ENCODE measurements around the gene BCAS1.
"Not testable (repeated sequence)": the region's sequence is repeated elsewhere in the genome, so short reads cannot be mapped to it uniquely, and the experiment has no call there.

BCAS1 gene

DNA sequence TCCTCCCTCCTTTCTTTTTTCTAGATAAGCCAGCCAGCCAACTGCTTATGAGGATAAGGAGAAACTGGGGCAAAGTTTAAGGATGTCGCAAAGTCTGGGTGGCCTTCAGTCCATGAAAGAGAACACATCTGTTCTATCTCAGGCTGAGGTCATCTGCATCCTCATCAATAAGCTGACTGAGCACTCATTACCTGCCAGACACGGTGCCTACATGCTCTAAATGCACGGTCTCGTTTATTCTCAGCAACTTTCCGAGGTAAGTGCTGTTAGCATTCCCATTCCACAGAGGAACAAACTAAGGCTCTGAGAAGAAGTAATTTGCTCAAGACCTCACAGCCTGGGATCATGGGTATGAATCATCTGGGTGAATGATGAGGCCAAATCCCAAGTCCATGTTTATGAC lies 133.1 kb downstream of the BCAS1 start:
- TF ChIP-seq, protein P1, sequence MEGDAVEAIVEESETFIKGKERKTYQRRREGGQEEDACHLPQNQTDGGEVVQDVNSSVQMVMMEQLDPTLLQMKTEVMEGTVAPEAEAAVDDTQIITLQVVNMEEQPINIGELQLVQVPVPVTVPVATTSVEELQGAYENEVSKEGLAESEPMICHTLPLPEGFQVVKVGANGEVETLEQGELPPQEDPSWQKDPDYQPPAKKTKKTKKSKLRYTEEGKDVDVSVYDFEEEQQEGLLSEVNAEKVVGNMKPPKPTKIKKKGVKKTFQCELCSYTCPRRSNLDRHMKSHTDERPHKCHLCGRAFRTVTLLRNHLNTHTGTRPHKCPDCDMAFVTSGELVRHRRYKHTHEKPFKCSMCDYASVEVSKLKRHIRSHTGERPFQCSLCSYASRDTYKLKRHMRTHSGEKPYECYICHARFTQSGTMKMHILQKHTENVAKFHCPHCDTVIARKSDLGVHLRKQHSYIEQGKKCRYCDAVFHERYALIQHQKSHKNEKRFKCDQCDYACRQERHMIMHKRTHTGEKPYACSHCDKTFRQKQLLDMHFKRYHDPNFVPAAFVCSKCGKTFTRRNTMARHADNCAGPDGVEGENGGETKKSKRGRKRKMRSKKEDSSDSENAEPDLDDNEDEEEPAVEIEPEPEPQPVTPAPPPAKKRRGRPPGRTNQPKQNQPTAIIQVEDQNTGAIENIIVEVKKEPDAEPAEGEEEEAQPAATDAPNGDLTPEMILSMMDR (conservative IDR thresholded peaks at IDR 0.05; ENCODE audit: control insufficient read depth, insufficient read depth, low read depth, low read length), result no peak
- no peak overlapping the region for H3K4me3 ChIP-seq (ENCODE audit: control insufficient read depth, low read depth, low read length)
- peak; percentile 45 for DNase-seq (ENCODE audit: low read depth)

DNA sequence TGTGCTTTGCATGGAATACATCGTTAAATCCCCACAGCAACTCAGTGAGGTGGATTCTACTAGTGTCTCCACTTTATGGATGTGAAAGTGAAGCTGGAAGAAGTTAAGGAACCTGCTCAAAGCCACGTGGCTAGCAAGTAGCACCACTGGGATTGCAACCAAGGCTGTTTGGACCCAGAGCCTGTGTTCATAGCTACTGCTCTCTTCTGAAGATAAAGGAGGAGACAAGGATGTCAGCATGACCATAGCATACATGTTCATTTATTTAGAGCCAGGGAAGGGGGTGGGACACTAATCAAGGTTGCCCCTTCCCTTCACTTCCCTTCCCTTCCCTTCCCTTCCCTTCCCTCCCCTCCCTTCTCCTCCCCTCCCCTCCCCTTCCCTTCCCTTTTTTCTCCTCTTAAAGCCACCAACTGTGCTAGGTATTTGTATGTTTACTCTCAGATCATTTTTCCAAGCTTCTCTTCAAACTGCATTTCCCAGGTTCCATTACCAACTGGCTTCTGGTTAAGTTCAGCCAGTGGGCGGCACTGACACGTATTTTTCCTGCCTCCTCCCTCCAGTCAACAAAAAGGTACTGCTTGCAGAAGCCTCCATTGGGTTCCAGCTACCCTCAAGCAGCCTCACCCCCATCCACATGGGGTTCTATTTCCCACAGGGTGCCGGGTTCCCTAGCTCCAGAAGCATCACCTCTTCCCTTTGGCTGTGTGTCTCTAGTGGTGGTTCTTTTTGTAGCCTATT lies 134.9 kb downstream of the BCAS1 start:
- H3K4me3 ChIP-seq (ENCODE audit: control insufficient read depth, low read depth, low read length), result no peak overlapping the region
- TF ChIP-seq, protein P1 (conservative IDR thresholded peaks at IDR 0.05; ENCODE audit: control insufficient read depth, insufficient read depth, low read depth, low read length), result no peak
- no peak for DNase-seq (ENCODE audit: low read depth)

DNA sequence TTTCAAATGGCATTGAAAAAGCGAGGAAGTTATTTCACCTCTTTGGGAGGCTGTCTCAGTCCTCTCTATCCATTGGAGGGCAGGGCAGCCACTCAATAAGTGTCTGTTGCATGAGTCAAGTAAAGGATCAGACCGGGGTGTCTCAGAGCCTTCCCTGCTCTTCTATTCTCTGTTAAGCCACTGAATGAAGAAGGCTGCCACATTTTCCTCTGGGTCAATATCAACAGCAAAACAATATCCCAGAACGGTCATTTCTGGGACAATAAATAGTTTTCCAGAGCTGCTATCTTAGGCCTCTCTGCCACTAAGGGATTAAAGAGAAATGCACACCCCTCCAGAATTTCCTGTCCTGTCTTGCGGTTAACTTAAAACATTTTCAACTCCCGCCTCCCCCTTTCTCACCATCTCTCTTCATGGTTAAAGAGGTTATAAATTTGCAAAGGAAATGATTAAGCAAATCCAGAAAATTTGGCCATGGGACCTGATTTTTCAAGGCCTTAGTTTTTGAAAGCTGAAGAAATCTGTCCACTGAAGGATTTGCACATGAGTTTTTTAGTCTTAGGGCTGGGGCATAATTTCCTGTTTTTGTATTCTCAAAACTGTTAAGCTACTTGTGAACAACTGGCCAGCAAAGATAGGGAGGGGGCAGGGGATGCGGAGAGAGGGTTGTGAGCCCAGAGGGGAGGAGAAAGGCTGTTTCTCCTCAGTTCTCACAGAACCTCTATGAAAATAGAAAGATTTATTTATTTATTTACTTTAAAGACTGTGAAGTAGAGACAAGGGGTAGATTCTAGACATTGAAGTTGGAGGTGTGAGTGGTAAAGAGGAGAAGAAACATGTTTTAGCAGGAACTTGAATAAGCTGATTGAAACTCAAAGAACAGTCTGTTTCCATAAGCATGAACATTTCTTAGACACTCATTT lies 135.7 kb downstream of the BCAS1 start:
- TF ChIP-seq, protein P1 (conservative IDR thresholded peaks at IDR 0.05; ENCODE audit: control insufficient read depth, insufficient read depth, low read depth, low read length), result no peak
- peak; percentile 86 for DNase-seq (ENCODE audit: low read depth)
- no peak overlapping the region for H3K4me3 ChIP-seq (ENCODE audit: control insufficient read depth, low read depth, low read length)

DNA sequence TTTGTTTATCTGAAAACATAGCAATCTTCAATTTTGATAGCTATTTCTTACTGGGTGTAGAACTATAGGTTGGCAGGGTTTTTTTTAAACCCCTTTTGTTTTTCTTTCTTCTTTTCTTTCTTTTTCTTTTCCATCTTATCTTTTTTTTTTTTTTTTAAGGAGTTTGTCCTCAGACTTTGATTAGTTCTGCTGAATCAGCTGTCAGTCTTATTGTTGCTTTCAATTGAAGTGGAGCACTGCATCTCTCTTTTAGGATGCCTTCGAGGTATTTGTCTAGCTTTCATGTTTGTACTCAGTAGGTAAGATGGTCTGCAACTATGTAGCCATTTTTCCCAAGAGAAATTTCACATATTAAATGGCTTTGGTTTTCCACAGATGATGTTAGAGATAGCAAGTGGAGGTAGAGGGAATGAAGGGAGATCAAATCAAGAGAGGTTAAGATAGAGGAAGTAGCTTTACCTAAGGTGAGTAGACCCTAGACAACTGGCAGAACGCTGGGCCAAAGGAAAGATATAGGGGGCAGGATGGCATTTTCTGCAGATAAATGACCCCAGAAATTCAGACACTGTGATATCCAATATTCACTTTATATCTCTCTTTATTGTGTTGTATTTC lies 137.1 kb downstream of the BCAS1 start:
- DNase-seq (ENCODE audit: low read depth), result no peak
- H3K4me3 ChIP-seq (ENCODE audit: control insufficient read depth, low read depth, low read length), result no peak overlapping the region
- TF ChIP-seq, protein P1 (conservative IDR thresholded peaks at IDR 0.05; ENCODE audit: control insufficient read depth, insufficient read depth, low read depth, low read length), result no peak

DNA sequence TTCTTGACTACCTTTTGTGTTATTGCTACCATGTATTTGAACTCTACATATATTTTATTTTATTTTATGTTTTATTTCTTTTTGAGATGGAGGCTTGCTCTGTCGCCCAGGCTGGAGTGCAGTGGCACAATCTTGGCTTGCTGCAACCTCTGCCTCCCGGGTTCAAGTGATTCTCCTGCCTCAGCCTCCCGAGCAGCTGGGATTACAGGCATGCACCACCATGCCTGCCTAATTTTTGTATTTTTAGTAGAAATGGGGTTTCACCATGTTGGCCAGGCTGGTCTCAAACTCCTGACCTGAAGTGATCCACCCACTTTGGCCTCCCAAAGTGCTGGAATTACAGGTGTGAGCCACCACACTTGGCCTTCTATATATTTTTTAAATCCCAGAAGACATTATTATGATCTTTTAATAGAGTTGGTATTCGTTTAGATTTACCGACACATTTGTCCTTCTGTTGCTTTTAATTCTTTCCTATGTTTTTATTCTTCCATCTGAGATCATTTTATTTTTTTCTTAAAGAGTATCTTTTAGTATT lies 137.7 kb downstream of the BCAS1 start:
- DNase-seq (ENCODE audit: low read depth), result not testable (repeated sequence)

DNA sequence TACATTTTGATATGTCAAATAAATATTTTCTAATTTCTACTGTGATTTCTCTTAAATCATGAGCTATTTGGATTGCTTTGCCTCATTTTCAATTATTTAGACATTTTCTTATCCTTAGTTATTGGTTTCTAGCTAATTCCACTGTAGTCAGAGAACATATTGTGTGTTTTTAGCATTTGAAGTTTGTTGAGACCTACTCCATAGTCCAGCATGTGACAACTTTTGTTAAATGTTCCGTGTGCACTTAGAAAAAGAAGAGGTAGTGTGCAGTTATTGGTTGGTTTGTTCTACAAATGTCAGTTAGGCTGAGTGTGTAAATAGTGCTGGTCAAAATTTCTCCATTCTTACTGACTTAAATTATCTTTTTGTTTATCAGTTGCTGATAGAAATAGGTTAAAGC lies 138.8 kb downstream of the BCAS1 start:
- TF ChIP-seq, protein P1 (conservative IDR thresholded peaks at IDR 0.05; ENCODE audit: control insufficient read depth, insufficient read depth, low read depth, low read length), result no peak
- DNase-seq (ENCODE audit: low read depth), result no peak
- H3K4me3 ChIP-seq (ENCODE audit: control insufficient read depth, low read depth, low read length), result no peak overlapping the region

More for the DNA sequence above, 137.7 kb downstream of the BCAS1 start:
- H3K4me3 ChIP-seq (ENCODE audit: control insufficient read depth, low read depth, low read length), result not testable (repeated sequence)

Data from fibroblast of mammary gland (primary cell).